Peyer's patch (tissue), 4 donors: Measurements from ENCODE around the gene AEBP2.

Experiments
- CTCF ChIP-seq, 6 experiments: fragments of 450-650 bp in 4 of 6; fragments of 200-600 bp in 2 of 6; sonication (generic) in 1 of 6; IDR thresholded peaks; one replicate each; pipeline ENCODE4 v1.5.1; 2017 to 2019; ENCODE audit warnings: antibody characterized with exemption in 6 of 6, mild to moderate bottlenecking in 3 of 6, moderate library complexity in 1 of 6
- POLR2A ChIP-seq, 2 donors: fragments of 450-650 bp; IDR thresholded peaks; one replicate each; pipeline ENCODE4 v1.5.1; 2017; ENCODE audit warnings: antibody characterized with exemption in 2 of 2, mild to moderate bottlenecking in 2 of 2, moderate library complexity in 2 of 2

- TF ChIP-seq CTCF (IDR thresholded peaks at IDR 0.05) = no peak
- no peak for TF ChIP-seq POLR2A (IDR thresholded peaks at IDR 0.05)
Measured at GRCh38 chr12:19462406-19462805, 23.1 kb downstream of the AEBP2 start.
